BJ (cell line): Measurements from ENCODE around the gene TOMM20. TPM values are rescaled to one million over a fixed set of nuclear protein-coding genes. Genes with fewer than 3 reads are reported as not detected.

Experiments
- CTCF ChIA-PET: fragments of 350-600 bp; formaldehyde crosslinking; extraction: SDS; loops from one replicate; lab custom pipeline; 2021; ENCODE audit warnings: antibody characterized with exemption, inconsistent platforms; lab: Yijun Ruan, JAX
- POLR2A ChIA-PET: fragments of 300-600 bp; sonication (Branson Sonifier 250); formaldehyde crosslinking; extraction: SDS; loops from one replicate; lab custom pipeline; 2021; ENCODE audit warnings: antibody characterized with exemption; lab: Charles Lee
- DNase-seq: peaks from one replicate; pipeline ENCODE4 v3.0.0-alpha.2; 2011; ENCODE audit warnings: low read depth
- H3K27me3 ChIP-seq: 2 replicates; pipeline ENCODE4 v1.6.0; 2011; ENCODE audit warnings: low read length; ENCODE audit not compliant: control insufficient read depth, insufficient read depth
- H3K36me3 ChIP-seq: 2 replicates; pipeline ENCODE4 v1.5.1; 2011; ENCODE audit warnings: low read length; ENCODE audit not compliant: control insufficient read depth, insufficient read depth
- H3K4me3 ChIP-seq: 2 replicates; pipeline ENCODE4 v1.5.1; 2011; ENCODE audit warnings: low read depth, mild to moderate bottlenecking, control low read depth, low read length
- polyA plus RNA-seq: library from polyadenylated mRNA; depleted of rRNA; stranded (reverse); fragments of >200 nt; gene quantifications from 2 replicates; pipeline ENCODE4 v1.2.3, GENCODE V29; 2011
- TF ChIP-seq, protein P1 (sequence below): IDR thresholded peaks from 2 replicates; pipeline ENCODE4 v1.5.1; 2011; ENCODE audit warnings: low read depth, mild to moderate bottlenecking, control low read depth, inconsistent platforms, low read length, moderate library complexity; ENCODE audit not compliant: insufficient read depth

The TOMM20 gene
- polyA plus RNA-seq, 1 experiment: 56.8 TPM

DNA sequence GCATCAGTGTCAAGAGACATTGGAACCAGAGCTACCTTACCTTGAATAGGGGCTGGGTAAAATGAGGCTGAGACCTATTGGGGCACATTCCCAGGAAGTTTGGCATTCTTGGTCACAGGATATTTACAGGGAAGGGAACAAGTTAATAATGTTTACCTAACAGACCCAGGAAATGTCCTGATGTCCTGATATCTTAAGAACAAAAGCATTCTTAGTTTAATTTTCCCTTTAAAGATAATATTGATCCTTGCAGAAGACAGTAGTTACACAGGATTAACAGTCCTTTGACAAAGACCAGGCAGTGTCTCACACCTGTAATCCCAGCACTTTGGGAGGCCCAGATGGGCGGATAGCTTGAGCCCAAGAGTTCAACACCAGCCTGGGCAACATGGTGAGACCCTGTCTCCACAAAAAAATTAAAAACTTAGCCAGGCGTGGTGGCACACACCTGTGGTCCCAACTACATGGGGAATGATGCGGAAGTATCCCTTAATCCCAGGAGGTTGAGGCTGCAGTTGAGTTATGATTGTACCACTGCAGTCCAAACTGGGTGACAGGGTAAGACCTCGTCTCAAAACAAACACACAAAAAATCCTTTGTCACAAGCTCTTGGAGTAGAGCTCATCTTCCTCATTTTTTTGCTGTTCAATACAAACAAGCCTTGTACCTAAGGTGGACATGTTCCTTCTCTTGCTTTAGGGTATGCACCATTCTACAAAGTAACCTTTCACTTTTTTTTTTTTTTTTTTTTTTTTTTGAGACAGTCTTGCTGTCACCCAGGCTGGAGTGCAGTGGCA lies 1.3 kb upstream of the TOMM20 start:
- H3K36me3 ChIP-seq: peaks cover 3% of the 10 kb centered on the region
- TF ChIP-seq, protein P1, sequence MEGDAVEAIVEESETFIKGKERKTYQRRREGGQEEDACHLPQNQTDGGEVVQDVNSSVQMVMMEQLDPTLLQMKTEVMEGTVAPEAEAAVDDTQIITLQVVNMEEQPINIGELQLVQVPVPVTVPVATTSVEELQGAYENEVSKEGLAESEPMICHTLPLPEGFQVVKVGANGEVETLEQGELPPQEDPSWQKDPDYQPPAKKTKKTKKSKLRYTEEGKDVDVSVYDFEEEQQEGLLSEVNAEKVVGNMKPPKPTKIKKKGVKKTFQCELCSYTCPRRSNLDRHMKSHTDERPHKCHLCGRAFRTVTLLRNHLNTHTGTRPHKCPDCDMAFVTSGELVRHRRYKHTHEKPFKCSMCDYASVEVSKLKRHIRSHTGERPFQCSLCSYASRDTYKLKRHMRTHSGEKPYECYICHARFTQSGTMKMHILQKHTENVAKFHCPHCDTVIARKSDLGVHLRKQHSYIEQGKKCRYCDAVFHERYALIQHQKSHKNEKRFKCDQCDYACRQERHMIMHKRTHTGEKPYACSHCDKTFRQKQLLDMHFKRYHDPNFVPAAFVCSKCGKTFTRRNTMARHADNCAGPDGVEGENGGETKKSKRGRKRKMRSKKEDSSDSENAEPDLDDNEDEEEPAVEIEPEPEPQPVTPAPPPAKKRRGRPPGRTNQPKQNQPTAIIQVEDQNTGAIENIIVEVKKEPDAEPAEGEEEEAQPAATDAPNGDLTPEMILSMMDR: no peak
- ChIA-PET POLR2A (no interaction called here), CTCF (interaction anchor here (1.2 to 1.3 kb wide), 2 partner anchors 10 to 25 kb away, joined by 3 read pairs; no protein-coding TSS in a partner anchor)
- no peak overlapping the region for H3K4me3 ChIP-seq
- DNase-seq: no peak
- no peaks in the 10 kb centered on the region for H3K27me3 ChIP-seq

DNA sequence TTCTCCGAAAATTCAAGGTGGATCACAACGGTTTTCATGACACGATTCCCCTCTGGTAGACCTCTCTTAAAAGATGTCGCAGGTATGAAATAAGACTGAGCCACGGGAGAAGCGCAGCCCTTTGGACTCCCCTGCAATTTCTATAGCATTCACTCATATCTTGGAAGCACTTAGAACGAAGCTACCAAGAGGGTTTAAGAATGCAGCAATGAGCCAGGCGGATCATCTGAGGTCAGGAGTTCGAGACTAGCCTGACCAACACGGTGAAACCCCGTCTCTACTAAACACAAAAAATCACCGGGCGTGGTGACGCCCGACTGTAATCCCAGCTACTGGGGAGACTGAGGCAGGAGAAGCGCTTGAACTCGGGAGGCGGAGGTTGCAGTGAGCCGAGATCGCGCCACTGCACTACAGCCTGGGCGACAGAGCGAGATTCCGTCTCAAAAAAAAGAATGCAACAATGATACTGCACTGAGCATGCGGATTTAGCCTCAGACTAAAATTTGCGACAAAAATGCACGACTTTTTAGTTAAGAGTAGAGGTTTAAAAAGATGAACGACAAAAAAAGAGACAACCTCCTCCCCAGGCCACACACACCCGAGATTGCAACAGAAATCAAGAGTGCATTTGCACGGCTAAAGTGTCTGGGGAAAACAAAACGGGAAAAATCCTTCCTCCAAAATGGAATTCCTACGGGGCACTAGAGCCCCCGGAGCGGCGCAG lies 743 bp downstream of the TOMM20 start:
- ChIA-PET POLR2A (interaction anchor here (0.6 kb wide), 1 partner anchor 19 kb away, joined by 6 read pairs; no protein-coding TSS in a partner anchor), CTCF (interaction anchor here (1.0 to 2.8 kb wide), 4 partner anchors 20 to 629 kb away, joined by 3 to 14 read pairs (median 4); no protein-coding TSS in a partner anchor)
- no peaks in the 10 kb centered on the region for H3K27me3 ChIP-seq
- TF ChIP-seq, protein P1: no peak
- peaks cover 2% of the 10 kb centered on the region for H3K36me3 ChIP-seq
- DNase-seq: no peak
- H3K4me3 ChIP-seq: peak overlapping the region; percentile 96

DNA sequence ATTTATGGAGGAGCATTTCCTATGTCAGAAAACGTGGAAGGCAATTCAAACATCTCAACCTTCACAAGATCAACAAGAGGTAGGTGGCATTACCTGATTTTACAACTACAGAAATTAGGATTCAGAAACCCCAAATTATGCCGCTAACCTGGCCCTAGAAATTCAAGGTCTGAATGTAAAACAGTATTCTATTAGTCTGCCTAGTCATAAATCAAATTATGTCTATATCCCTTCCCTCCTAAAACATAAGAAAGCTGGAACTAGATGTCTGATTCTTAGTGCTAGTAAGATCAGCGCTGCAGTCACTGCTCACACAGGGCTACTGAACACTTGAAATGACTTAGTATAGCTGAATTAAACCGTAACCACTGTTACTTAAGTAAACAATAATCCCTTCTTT lies 1.4 kb downstream of the TOMM20 start:
- H3K4me3 ChIP-seq: peak overlapping the region; percentile 96
- no peak for DNase-seq
- TF ChIP-seq, protein P1: no peak
- H3K36me3 ChIP-seq: peaks cover 2% of the 10 kb centered on the region
- ChIA-PET POLR2A (no interaction called here), CTCF (interaction anchor here (1.3 to 2.8 kb wide), 3 partner anchors 20 to 34 kb away, joined by 3 to 14 read pairs (median 5); no protein-coding TSS in a partner anchor)
- H3K27me3 ChIP-seq: no peaks in the 10 kb centered on the region

DNA sequence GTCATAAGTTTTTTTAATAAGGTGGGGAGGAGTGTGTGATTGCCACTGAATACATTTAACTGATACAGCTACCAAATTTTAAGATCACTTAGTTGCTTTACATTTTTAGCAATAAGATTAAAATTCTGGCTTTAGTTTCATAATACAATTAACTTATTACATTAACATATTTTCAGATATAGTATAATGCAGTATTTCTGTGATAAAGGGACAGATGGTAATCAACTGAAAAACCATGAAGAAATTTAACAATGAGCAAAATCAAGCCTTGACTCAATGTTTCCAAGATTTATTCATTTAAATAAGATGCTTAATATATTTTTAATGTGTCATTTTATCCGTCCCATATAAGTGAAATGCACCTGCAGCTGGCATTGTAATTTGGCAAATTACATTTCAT lies 4.0 kb downstream of the TOMM20 start:
- ChIA-PET POLR2A (no interaction called here), CTCF (no interaction called here)
- TF ChIP-seq, protein P1: no peak
- H3K27me3 ChIP-seq: no peaks in the 10 kb centered on the region
- H3K4me3 ChIP-seq: no peak overlapping the region
- DNase-seq: no peak
- peaks cover 6% of the 10 kb centered on the region for H3K36me3 ChIP-seq

DNA sequence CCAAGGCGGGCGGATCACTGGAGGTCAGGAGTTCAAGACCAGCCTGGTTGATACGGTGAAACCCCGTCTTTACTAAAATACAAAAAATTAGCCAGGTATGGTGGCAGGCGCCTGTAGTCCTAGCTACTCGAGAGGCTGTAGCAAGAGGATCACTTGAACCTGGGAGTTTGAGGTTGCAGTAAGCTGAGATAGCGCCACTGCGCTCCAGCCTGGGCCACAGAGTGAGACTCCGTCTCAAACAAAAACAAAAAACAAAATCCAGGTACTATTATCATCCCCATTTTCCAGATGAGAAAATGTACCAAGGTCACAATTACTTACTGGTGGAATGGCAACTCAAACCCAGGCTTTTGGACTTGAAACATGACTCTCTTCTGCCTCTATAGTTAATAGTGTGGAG lies 4.5 kb downstream of the TOMM20 start:
- TF ChIP-seq, protein P1: no peak
- Histone ChIP-seq H3K36me3 (peaks cover 7% of the 10 kb centered on the region), H3K4me3 (no peak overlapping the region), H3K27me3 (no peaks in the 10 kb centered on the region)
- no peak for DNase-seq
- ChIA-PET POLR2A (no interaction called here), CTCF (no interaction called here)
